NOMO-1 (cell line): ENCODE measurements around the gene MT1M.
"Not testable (repeated sequence)": the region's sequence is repeated elsewhere in the genome, so short reads cannot be mapped to it uniquely, and the experiment has no call there.

Source experiments
- DNase-seq, 2 experiments: peaks; one replicate each; lab custom pipeline; 2025; ENCODE audit not compliant: unreplicated experiment in 2 of 2; lab: John Stamatoyannopoulos, UW

Gene MT1M

GRCh38 chr16:56608043-56608875 is 24.2 kb upstream of the MT1M start, which contains the start of gene MT2A:
MT2A (plus strand) TSS chr16:56608584; CDS start chr16:56608656, 72 bp downstream.
- peak; percentile 98 to 100 for DNase-seq

DNA sequence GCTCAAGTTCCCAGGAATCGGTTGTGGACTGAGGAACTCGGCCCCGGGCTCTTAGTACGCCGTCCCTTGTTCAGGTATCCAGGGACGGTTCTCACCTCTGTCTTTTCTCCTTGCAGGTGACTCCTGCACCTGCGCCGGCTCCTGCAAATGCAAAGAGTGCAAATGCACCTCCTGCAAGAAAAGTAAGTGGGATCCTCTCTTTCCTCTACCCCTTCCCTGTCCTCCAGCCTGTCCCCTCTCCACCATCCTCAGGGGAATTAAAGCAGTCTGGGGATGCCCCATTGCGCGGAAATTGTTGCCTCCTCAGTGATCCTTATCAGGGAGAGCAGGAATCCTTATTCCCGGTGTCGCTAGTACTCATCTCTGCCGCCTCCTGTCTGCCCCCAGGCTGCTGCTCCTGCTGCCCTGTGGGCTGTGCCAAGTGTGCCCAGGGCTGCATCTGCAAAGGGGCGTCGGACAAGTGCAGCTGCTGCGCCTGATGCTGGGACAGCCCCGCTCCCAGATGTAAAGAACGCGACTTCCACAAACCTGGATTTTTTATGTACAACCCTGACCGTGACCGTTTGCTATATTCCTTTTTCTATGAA is 23.5 kb upstream of the MT1M start:
- no peak for DNase-seq

DNA sequence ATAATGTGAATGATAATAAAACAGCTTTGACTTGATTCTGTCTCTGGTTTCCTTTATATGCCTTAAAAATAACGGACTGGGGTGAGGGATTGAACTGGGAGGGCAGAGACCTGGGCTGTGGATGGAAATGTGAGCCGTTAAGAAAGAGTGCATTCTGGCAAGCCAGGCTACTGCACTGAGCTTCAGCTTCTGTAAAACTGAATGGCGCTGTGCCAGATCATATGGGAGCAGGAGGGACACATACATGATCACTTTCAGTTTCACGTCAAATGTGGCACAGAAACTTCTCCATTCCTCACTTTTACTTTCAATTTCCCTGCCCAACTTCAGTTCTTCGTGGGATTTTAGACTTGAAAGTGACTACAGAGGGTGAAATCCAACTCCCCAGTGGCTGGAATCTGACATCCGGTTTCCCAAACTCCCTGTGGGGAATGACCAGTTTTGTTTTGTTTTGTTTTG is 23.0 kb upstream of the MT1M start:
- peak; percentile 76 to 98 for DNase-seq

GRCh38 chr16:56610017-56610608 is 22.3 kb upstream of the MT1M start:
- DNase-seq: peak; percentile 42 to 60

GRCh38 chr16:56610609-56611111 is 21.8 kb upstream of the MT1M start:
- no peak for DNase-seq

DNA sequence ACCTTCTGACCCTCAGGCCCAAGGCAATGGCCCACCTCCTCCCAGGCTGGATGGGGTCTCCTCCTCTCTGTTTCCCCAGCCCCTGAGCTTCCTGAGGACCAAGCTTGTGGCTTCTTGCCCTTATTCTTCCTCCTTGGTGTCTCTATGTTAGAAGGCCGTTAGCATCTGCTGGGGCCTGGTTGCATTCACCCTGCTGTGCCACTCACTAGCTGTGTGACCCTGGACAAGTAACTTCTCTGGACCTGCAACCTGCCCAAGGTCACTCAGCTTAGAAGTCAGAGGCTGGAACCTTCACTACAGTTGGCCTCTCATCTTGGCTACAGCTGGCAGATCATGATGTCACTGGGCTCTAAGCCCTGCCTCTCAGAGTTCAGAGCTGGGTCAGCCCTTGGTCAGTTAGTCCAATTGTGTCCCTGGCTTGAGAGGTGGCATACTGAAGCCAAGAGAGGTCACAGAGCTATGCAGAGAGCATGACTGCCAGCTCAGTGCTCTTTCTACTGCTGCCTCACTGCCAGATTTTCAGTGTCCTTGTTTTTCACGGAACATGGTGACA is 21.1 kb upstream of the MT1M start:
- no peak for DNase-seq

- no peak for DNase-seq
Observed at GRCh38 chr16:56613706-56614105, 18.8 kb upstream of the MT1M start.

GRCh38 chr16:56614549-56614991 is 17.9 kb upstream of the MT1M start:
- no peak for DNase-seq

DNA sequence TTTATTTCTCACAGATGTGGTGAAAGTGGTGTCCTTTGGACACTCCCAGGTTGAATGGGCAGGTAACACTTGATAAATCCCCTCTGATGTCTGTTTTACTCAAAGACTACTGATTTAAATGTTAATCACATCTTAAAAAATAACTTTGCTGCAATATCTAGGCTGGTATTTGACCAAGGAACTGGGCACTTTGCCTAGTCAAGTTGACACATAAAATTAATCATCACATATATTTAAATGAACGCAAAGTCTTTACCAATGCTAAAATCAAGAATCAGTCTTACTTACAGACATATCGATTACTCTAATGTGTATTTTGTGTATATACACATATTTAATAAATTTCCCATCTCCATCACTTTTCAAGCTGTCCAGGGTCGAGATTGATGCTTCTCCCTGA is 17.1 kb upstream of the MT1M start:
- DNase-seq: no peak

DNA sequence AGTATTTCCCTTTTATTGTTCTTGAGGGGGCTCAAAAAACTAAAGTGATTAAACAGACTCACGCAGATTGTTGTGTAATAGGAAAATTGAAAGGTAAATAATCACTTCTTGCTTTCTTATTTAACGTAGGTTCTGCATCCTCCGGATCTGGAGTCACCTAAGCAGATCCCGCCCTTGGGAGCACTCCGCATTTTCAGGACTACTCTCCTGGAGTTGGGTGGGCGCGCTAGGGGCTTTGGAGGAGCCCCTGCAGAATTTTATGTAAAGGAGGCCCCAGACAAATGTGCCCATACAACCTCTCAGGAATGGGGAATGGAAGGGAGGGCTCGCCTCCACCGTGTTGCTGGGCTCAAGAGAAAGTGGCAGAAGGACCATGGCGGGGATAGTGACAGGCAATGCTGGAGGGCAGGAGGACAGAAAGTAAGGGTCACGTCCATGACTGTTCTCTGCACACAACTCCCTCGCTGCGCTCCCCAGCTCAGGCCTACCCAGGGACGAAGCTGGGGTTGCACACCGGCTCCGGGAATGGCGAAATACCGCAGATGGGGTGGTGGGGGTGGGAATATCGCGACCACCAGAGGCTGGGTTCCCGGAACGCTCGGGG is 15.7 kb upstream of the MT1M start:
- no peak for DNase-seq

DNA sequence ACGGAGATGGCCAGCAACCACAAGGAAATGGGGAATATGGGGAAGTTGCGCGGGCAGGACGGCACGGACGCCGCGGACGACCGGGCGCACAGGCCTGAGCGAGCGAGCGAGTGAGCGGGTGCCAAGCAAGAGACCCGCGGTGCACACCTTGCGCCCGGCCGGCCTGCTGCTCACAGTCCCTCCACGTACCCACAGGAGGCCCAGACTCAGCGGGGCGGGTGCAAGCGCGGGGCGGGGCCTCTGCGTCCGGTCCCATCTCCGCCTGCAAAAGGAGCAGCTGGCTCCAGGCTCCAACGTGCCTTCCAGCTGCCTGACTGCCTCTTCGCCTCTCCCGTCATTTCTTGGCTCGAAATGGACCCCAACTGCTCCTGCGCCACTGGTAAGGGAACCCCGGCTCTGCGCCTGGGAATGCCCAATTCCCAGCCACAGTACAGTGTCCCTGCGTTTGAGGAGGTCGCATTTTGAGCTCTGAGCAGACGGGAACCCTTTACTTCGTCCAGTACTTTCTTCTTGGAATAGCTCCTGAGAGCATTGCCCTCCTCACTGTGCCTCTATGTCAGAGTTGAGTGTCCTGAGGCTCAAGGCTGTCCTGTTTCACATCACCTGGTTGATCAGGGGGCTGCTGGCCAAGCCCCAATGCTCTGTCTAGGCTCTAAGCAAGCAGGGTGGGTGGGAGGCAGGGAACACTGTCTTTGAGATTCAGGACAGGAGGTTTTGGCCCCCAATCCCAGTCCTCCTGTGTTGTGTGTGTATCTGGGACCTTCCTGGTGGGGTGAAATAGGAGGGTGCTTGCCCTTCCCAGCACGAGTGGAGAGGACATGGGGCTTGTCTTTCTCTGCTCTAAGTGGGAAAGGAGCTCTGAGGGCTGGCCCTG is 15.0 kb upstream of the MT1M start:
- peak; percentile 29 to 62 for DNase-seq

DNA sequence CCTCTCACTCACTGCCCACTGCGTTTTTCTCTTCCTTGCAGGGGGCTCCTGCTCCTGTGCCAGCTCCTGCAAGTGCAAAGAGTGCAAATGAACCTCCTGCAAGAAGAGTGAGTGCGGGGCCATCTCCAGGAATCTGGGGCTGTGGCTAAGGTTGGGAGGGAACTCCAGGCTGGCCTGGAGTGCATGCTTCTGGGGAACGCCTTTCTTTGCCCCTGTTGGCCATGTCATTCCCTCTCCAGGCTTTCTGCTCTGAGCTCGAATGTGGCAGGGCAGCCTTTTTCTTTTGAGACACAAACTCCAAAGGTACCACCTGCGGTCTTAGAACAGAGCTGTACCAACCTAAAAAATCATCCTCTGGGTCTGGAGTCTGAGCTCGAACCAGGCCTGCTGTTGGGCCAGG is 14.3 kb upstream of the MT1M start:
- DNase-seq: no peak

DNA sequence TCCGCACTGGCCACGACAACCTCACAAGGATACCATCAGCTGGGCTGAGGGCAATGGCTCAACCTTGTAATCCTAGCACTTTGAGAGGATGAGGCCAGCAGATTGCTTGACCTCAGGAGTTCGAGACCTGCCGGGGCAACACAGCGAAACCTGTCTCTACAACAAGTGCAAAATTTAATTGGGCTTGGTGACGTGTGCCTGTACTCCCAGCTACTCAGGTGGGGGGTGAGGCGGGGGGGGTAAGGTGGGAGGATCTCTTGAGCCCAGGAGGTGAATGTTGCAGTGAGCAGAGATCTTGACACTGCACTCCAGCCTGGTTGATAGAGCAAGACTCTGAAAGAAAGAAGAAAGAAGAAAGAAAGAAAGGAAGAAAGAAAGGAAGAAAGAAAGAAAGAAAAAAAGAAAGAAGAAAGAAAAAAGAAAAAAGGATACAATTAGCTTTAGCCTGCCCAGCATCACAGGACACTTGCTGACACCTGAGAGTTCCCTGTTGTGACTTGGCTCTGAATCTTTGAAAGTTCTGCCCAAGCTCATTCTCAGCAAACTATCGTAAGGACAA is 12.0 kb upstream of the MT1M start:
- DNase-seq: no peak

DNA sequence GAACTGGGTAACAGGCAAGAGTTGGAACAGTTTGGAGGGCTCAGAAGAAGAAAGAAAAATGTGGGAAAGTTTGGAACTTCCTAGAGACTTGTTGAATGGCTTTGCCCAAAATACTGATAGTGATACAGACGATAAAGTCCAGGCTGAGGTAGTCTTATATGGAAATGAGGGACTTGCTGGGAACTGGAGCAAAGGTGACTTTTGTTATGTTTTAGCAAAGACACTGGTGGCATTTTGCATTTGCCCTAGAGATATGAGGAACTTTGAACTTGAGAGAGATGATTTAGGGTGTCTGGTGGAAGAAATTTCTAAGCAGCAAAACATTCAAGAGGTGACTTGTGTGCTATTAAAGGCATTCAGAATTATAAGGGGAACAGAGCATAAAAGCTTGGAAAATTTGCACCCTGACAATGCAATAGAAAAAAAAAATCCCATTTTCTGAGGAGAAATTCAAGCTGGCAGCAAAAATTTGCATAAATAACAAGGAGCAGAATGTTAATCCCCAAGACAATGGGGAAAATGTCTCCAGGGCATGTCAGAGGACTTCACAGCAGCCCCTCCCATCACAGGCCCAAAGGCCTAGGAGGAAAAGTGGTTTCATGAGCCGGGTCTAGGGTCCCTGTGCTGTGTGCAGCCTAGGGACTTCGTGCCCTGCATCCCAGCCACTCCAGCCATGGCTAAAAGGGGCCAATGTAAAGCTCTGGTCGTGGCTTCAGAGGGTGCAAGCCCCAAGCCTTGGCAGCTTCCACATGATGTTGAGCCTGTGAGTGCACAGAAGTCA is 10.6 kb upstream of the MT1M start:
- DNase-seq: not testable (repeated sequence)

DNA sequence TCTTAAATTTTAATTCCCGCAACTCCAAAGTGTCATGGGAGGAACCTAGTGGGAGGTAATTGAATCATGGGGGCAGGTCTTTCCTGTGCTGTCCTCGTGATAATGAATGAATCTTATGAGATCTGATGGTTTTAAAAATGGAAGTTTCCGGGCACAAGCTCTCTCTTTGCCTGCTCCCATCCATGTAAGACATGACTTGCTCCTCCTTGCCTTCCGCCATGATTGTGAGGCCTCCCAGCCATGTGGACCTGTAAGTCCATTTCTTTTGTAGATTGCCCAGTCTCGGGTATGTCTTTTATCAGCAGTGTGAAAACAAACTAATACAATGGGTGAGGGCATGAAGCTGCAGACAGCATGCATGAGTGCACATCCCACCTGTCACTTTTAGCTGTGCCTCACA is 9.3 kb upstream of the MT1M start:
- DNase-seq: not testable (repeated sequence)

- no peak for DNase-seq
Observed at GRCh38 chr16:56623637-56624036, 8.8 kb upstream of the MT1M start.

DNA sequence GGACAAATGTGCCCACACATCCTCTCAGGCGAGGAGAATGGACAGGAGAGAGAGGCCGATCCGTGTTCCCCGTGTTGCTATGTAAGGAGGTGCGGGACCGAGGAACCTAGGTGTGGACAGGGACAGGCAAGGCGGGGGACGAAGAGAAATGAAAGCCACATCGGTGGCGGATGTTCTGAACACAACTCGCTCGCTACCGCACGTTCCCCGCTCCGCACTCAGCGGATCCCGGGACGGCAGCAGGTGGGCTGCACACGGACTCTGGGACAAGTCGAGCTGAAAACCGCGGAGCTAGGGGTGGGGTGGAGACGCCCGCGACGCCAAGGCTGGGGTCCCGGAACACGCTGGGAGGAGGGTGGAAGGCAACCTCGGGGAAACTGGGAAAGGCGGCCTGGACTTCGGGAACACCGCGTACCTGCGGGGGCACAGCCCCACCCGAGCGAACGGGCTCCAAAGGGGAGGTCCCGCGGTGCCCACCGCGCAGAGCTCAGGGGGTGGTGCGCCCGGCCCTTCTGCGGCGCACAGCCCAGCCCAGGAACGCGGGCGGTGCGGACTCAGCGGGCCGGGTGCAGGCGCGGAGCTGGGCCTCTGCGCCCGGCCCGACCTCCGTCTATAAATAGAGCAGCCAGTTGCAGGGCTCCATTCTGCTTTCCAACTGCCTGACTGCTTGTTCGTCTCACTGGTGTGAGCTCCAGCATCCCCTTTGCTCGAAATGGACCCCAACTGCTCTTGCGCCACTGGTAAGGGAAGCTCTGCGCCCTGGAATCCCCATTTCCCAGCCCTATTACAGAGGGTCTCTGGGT is 7.1 kb upstream of the MT1M start, which contains the start of gene MT1E:
TSS of gene MT1E (plus strand) at position 642 of the 803 bp plus-strand sequence. CDS start at position 713, 71 bp downstream.
- peak; percentile 86 to 96 for DNase-seq
